ENCODE data around the gene GFOD1.
"Not testable (repeated sequence)": the region's sequence is repeated elsewhere in the genome, so short reads cannot be mapped to it uniquely, and the experiment has no call there.

GFOD1 gene

DNA sequence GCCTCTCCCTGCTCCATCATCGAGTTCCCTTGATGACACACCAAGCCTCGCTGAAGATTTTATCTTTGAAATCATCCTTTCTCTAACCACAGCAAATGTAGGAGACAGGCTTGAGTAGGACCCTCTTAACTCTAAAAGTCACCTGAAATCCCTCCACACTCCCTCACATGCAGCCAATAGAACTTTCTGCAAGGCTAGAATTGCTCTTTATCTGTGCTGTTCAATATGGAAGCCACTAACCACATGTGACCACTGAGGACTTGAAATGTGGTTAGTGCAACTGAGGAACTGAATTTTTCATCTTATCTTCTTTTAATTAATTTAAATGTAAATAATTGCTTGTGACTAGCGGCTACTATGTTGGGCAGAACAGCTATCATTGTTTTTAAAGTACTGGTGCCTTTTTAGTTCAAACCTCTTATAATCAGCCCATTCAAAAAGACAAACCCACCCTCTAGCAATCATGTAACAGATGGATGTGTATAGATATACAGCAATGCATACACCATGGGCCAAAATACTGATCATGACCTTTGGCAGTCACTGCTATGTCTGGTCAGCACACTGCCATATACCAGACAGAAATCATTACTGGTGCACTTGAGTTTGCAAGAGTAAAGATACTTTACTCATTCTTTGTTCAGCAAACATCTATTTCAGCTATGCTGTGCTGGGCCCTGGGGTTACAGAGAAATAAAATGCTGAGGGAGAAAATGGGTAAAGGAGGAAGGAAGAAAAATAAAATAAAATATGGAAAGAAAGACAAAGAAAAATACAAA lies 50.0 kb downstream of the GFOD1 start:
- Histone ChIP-seq H3K36me3 (ENCODE audit: control insufficient read depth, insufficient read depth, low read length) (no peaks in the 10 kb centered on the region), H3K9me3 (ENCODE audit: control insufficient read depth, low read length) (no peaks in the 10 kb centered on the region), H3K4me1 (ENCODE audit: control insufficient read depth, insufficient read depth, low read length, poor library complexity, severe bottlenecking) (no peaks in the 10 kb centered on the region), H3K27ac (ENCODE audit: low read depth, low read length, severe bottlenecking) (no peak overlapping the region), H3K4me3 (ENCODE audit: extremely low read depth, insufficient read depth, low read length, poor library complexity, severe bottlenecking) (no peak overlapping the region)
- 89 to 100% methylated on average over 2 of the region's 3 CpGs for WGBS, 2 experiments (ENCODE audit: insufficient coverage in 2 of 2)

DNA sequence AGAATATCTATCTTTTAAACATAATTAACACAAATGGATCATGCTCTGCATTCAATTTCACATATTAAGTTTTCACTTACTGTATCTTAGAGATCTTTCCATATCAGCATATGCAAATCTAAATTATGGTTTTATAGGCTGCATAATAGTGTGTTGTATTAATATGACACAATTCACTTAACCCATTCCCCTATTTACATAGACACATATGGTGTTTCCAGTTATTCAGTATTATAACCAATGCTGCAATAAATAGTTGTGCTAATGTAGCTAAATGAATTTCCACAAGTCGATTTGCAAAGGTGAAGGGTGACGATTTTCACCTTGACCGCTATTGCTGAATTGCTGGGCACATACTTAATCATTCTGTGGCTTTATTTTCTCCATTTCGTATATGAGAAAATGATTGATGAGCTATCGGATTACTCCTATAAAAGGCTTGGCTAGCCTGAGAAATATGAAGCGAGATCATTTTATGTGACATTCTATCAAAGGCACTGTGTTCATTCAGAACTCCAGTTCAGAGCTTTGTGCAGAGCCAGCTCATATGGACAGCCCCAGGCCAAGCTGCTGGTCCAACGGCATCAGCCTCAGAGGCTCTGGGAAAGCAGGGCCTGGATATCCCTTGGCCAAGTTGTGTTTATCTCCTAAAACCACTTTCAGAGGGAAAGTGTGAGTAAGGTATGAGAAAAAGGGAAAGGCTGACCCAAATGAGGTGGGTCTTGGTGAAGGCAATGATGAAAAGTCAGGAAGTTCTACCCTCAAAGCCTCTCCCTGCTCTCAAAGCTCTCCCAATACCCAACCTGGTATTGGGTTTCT lies 50.8 kb downstream of the GFOD1 start:
- no peaks in the 10 kb centered on the region for H3K4me1 ChIP-seq (ENCODE audit: control insufficient read depth, insufficient read depth, low read length, poor library complexity, severe bottlenecking)
- no peaks in the 10 kb centered on the region for H3K36me3 ChIP-seq (ENCODE audit: control insufficient read depth, insufficient read depth, low read length)
- WGBS, 2 experiments (ENCODE audit: insufficient coverage in 2 of 2) = 98 to 100% methylated on average over 4 to 6 of the region's 7 CpGs
- H3K4me3 ChIP-seq (ENCODE audit: extremely low read depth, insufficient read depth, low read length, poor library complexity, severe bottlenecking) = no peak overlapping the region
- H3K27ac ChIP-seq (ENCODE audit: low read depth, low read length, severe bottlenecking) = no peak overlapping the region
- no peaks in the 10 kb centered on the region for H3K9me3 ChIP-seq (ENCODE audit: control insufficient read depth, low read length)

DNA sequence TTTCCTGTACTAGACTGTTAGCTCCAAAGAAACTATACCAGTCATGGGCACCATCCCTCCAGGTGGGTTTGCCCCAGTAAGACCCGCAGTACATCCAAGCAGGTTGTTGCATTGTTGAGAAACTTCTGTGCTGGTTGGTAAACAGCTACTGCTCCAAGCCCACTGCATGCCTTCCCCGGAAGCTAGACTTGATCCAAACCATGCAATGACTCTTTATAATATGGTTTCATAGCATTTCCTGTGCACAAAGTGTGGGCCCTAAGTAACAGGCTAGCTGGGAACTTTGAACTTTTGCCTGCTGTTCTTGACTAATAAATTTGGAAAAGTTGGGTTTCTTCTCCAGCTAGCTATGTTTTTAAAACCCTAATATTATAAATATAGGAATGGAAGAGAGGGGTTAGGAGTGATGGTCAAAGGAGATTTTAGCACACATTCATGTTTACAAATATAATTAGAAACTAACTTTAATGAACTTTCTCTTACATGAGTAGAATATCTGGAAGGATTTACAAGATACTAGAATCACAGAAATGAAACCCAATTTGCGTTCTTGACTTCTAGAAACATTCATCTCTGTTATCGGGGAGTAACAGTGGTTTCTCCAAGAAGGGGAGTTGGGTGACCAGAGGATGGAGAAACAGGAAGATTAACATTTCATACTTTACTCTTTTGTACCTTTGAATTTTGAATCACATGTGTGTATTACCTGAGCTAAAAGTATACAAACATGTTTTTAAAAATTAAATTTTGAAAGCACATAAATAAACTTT lies 51.7 kb downstream of the GFOD1 start:
- WGBS, 2 experiments (ENCODE audit: insufficient coverage in 2 of 2) = 92 to 100% methylated on average over 2 of the region's 4 CpGs
- Histone ChIP-seq H3K4me3 (ENCODE audit: extremely low read depth, insufficient read depth, low read length, poor library complexity, severe bottlenecking) (no peak overlapping the region), H3K27ac (ENCODE audit: low read depth, low read length, severe bottlenecking) (no peak overlapping the region), H3K36me3 (ENCODE audit: control insufficient read depth, insufficient read depth, low read length) (no peaks in the 10 kb centered on the region), H3K9me3 (ENCODE audit: control insufficient read depth, low read length) (no peaks in the 10 kb centered on the region), H3K4me1 (ENCODE audit: control insufficient read depth, insufficient read depth, low read length, poor library complexity, severe bottlenecking) (no peaks in the 10 kb centered on the region)

DNA sequence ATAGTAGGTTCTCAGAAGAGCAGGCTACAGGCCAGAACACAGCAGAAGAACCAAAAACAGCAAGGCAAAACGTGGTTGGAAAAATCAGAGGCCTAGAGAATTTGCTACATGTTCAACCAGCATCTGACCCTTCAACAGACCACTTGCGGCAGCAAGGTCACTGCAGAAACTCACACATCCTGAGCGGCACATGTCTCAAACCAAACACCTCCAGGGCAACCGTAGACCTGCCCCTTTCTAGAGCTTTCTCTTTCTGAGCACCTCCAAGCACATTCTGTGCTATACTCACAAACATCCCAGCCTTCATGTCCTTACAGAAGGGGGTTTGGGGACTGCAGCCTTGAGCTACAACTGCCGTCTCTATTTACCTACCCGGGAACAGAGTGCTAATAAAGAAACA lies 52.6 kb downstream of the GFOD1 start:
- H3K9me3 ChIP-seq (ENCODE audit: control insufficient read depth, low read length) = no peaks in the 10 kb centered on the region
- 92 to 93% methylated on average over 4 to 5 of the region's 6 CpGs for WGBS, 2 experiments (ENCODE audit: insufficient coverage in 2 of 2)

GRCh38 chr6:13434135-13434775 lies 53.1 kb downstream of the GFOD1 start:
- H3K4me3 ChIP-seq (ENCODE audit: extremely low read depth, insufficient read depth, low read length, poor library complexity, severe bottlenecking); H3K4me1 ChIP-seq (ENCODE audit: control insufficient read depth, insufficient read depth, low read length, poor library complexity, severe bottlenecking); H3K27ac ChIP-seq (ENCODE audit: low read depth, low read length, severe bottlenecking); H3K36me3 ChIP-seq (ENCODE audit: control insufficient read depth, insufficient read depth, low read length); H3K9me3 ChIP-seq (ENCODE audit: control insufficient read depth, low read length): not testable (repeated sequence)

More for the DNA sequence above, 52.6 kb downstream of the GFOD1 start:
- Histone ChIP-seq H3K36me3 (ENCODE audit: control insufficient read depth, insufficient read depth, low read length) (no peaks in the 10 kb centered on the region), H3K27ac (ENCODE audit: low read depth, low read length, severe bottlenecking) (no peak overlapping the region), H3K4me3 (ENCODE audit: extremely low read depth, insufficient read depth, low read length, poor library complexity, severe bottlenecking) (no peak overlapping the region), H3K4me1 (ENCODE audit: control insufficient read depth, insufficient read depth, low read length, poor library complexity, severe bottlenecking) (no peaks in the 10 kb centered on the region)

GRCh38 chr6:13433709-13434121 lies 53.7 kb downstream of the GFOD1 start:
- H3K9me3 ChIP-seq (ENCODE audit: control insufficient read depth, low read length) = no peaks in the 10 kb centered on the region
- H3K27ac ChIP-seq (ENCODE audit: low read depth, low read length, severe bottlenecking) = no peak overlapping the region
- WGBS, 2 experiments (ENCODE audit: insufficient coverage in 2 of 2) = 97 to 100% methylated on average over 3 to 5 of the region's 5 CpGs
- H3K4me3 ChIP-seq (ENCODE audit: extremely low read depth, insufficient read depth, low read length, poor library complexity, severe bottlenecking) = no peak overlapping the region
- peaks cover 5% of the 10 kb centered on the region for H3K4me1 ChIP-seq (ENCODE audit: control insufficient read depth, insufficient read depth, low read length, poor library complexity, severe bottlenecking)
- H3K36me3 ChIP-seq (ENCODE audit: control insufficient read depth, insufficient read depth, low read length) = no peaks in the 10 kb centered on the region

- Histone ChIP-seq H3K4me1 (ENCODE audit: control insufficient read depth, insufficient read depth, low read length, poor library complexity, severe bottlenecking) (peaks cover 16% of the 10 kb centered on the region), H3K36me3 (ENCODE audit: control insufficient read depth, insufficient read depth, low read length) (no peaks in the 10 kb centered on the region), H3K9me3 (ENCODE audit: control insufficient read depth, low read length) (no peaks in the 10 kb centered on the region), H3K27ac (ENCODE audit: low read depth, low read length, severe bottlenecking) (no peak overlapping the region), H3K4me3 (ENCODE audit: extremely low read depth, insufficient read depth, low read length, poor library complexity, severe bottlenecking) (no peak overlapping the region)
- 91 to 100% methylated on average over 3 to 4 of the region's 4 CpGs for WGBS, 2 experiments (ENCODE audit: insufficient coverage in 2 of 2)
Measured at GRCh38 chr6:13432526-13433184, 54.7 kb downstream of the GFOD1 start.

DNA sequence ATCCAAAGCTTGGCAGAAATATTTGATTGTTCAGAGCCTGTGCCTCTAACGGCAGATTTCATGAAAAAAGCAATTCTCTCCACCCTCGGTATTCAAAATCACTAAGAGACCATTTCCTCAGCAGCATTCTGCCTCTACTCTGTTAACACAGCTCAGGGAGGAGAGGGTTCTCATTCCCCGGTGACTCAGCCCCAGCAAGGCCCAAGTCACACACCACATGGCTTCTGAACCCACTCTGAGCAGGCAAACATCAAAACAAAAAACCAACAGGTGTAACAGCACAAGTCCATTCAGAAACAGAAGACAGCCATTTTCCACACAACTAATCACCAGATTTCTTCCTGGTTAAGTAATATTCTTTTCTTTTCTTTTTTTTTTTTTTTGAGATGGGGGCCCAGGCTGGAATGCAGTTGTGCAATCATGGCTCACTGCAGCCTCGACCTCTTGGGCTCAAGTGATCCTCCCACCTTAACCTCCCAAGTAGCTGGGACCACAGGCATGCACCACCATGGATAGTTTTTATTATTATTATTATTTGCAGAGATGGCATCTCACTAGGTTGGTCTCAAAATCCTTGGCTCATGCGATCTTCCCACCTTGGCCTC lies 55.4 kb downstream of the GFOD1 start:
- Histone ChIP-seq H3K9me3 (ENCODE audit: control insufficient read depth, low read length) (no peaks in the 10 kb centered on the region), H3K27ac (ENCODE audit: low read depth, low read length, severe bottlenecking) (no peak overlapping the region), H3K4me3 (ENCODE audit: extremely low read depth, insufficient read depth, low read length, poor library complexity, severe bottlenecking) (no peak overlapping the region), H3K4me1 (ENCODE audit: control insufficient read depth, insufficient read depth, low read length, poor library complexity, severe bottlenecking) (peaks cover 20% of the 10 kb centered on the region), H3K36me3 (ENCODE audit: control insufficient read depth, insufficient read depth, low read length) (no peaks in the 10 kb centered on the region)
- WGBS, 2 experiments (ENCODE audit: insufficient coverage in 2 of 2) = 46 to 57% methylated on average over 3 to 4 of the region's 5 CpGs

DNA sequence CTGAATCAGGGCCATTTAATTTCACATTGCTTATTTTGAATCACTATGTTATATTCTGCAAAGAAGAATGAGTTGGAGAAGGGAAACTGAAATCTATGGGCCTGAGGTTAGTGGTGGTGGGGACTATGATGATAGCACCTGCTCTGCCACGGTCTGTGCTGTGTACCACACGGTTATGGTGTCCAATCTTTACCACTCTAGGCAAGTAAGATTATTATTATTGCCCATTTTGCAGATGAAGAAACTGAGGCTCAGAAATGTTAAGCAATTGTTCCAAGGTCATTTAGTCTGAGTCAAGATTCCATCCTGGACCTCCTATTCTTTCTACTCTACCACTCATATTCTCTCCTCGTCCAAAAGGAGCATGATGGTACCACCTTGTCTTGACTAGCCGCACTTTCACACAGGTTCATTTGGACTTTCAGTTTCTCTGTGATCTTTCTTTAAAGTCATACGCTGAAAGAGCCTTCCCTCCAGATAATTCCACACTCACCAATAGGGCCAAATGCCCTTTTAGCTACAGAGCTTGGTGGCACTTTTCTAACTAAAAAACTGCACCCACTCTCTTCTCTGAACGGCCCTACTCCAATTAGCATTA lies 56.2 kb downstream of the GFOD1 start:
- H3K27ac ChIP-seq (ENCODE audit: low read depth, low read length, severe bottlenecking) = no peak overlapping the region
- H3K36me3 ChIP-seq (ENCODE audit: control insufficient read depth, insufficient read depth, low read length) = no peaks in the 10 kb centered on the region
- H3K9me3 ChIP-seq (ENCODE audit: control insufficient read depth, low read length) = no peaks in the 10 kb centered on the region
- H3K4me3 ChIP-seq (ENCODE audit: extremely low read depth, insufficient read depth, low read length, poor library complexity, severe bottlenecking) = no peak overlapping the region
- H3K4me1 ChIP-seq (ENCODE audit: control insufficient read depth, insufficient read depth, low read length, poor library complexity, severe bottlenecking) = peaks cover 26% of the 10 kb centered on the region
- WGBS, 2 experiments (ENCODE audit: insufficient coverage in 2 of 2) = 95 to 100% methylated on average over 3 to 4 of the region's 6 CpGs

All from mesodermal cell (in vitro differentiated cells).